GM23338 (cell line): ENCODE data around the gene CDIPT. TPM values are rescaled to one million over a fixed set of nuclear protein-coding genes. Genes with fewer than 3 reads are reported as not detected.

Experiments used
- ATAC-seq: fragments of 200-7000 bp; cut with Tn5 transposase; 3 replicates; pipeline ENCODE4 v1.9.1; 2020
- DNase-seq: peaks from one replicate; pipeline ENCODE4 v3.0.0-alpha.2; 2015; ENCODE audit warnings: low spot score
- H2AFZ ChIP-seq: fragments of 200-600 bp; sonication (generic); 2 replicates; pipeline ENCODE4 v1.8.0; 2016; ENCODE audit warnings: antibody characterized with exemption, mild to moderate bottlenecking, moderate library complexity
- H3F3A ChIP-seq: fragments of 200-600 bp; sonication (generic); replicated peaks from 2 replicates; pipeline ENCODE4 v1.8.0; 2017; ENCODE audit warnings: antibody characterized with exemption, mixed run types, low read depth
- H3K27ac ChIP-seq: fragments of 200-600 bp; sonication (generic); 2 replicates; pipeline ENCODE4 v1.6.1; 2016; ENCODE audit warnings: low read depth
- H3K27me3 ChIP-seq: fragments of 200-600 bp; sonication (generic); 2 replicates; pipeline ENCODE4 v1.8.0; 2016; ENCODE audit warnings: mild to moderate bottlenecking, mixed run types, moderate library complexity; ENCODE audit not compliant: insufficient read depth
- H3K36me3 ChIP-seq: fragments of 200-600 bp; sonication (generic); 2 replicates; pipeline ENCODE4 v1.8.0; 2016; ENCODE audit warnings: mild to moderate bottlenecking; ENCODE audit not compliant: insufficient read depth
- H3K4me1 ChIP-seq: fragments of 200-600 bp; sonication (generic); 2 replicates; pipeline ENCODE4 v1.8.0; 2016; ENCODE audit warnings: mild to moderate bottlenecking, moderate library complexity; ENCODE audit not compliant: insufficient read depth
- H3K4me2 ChIP-seq: fragments of 200-600 bp; sonication (generic); 2 replicates; pipeline ENCODE4 v1.7.1; 2017; ENCODE audit warnings: mixed run types
- H3K4me3 ChIP-seq: fragments of 200-600 bp; sonication (generic); 2 replicates; pipeline ENCODE4 v1.6.1; 2016; ENCODE audit warnings: mixed run types
- H3K79me2 ChIP-seq: fragments of 200-600 bp; sonication (generic); replicated peaks from 2 replicates; pipeline ENCODE4 v1.8.0; 2017; ENCODE audit warnings: mild to moderate bottlenecking; ENCODE audit not compliant: insufficient read depth
- H3K9me2 ChIP-seq: fragments of 200-600 bp; sonication (generic); 2 replicates; pipeline ENCODE4 v1.8.0; 2017; ENCODE audit not compliant: insufficient read depth
- H4K20me1 ChIP-seq: fragments of 200-600 bp; sonication (generic); replicated peaks from 2 replicates; pipeline ENCODE4 v1.8.0; 2017; ENCODE audit warnings: mild to moderate bottlenecking; ENCODE audit not compliant: insufficient read depth
- H3K27ac Mint-ChIP-seq: 2 replicates; pipeline ENCODE4 v1.8.0; 2020; ENCODE audit warnings: inconsistent platforms, mild to moderate bottlenecking, moderate library complexity, mixed read lengths
- H3K27me3 Mint-ChIP-seq: 3 replicates; pipeline ENCODE4 v1.8.0; 2022; ENCODE audit warnings: low read depth, mild to moderate bottlenecking, moderate library complexity, mixed read lengths, inconsistent platforms; ENCODE audit not compliant: insufficient read depth, poor library complexity
- H3K36me3 Mint-ChIP-seq: 3 replicates; pipeline ENCODE4 v1.8.0; 2021; ENCODE audit warnings: low read depth, mild to moderate bottlenecking, inconsistent platforms, moderate library complexity, mixed read lengths
- H3K4me1 Mint-ChIP-seq: 3 replicates; pipeline ENCODE4 v1.8.0; 2020; ENCODE audit warnings: mild to moderate bottlenecking, inconsistent platforms, mixed read lengths
- H3K4me3 Mint-ChIP-seq: 3 replicates; pipeline ENCODE4 v1.8.0; 2021; ENCODE audit warnings: moderate library complexity, mild to moderate bottlenecking, inconsistent platforms, mixed read lengths
- H3K9me3 Mint-ChIP-seq: 3 replicates; pipeline ENCODE4 v1.8.0; 2020; ENCODE audit warnings: moderate library complexity, mild to moderate bottlenecking, inconsistent platforms, mixed read lengths
- CREB1 ChIP-seq: fragments of 250-450 bp; sonication (Bioruptor Pico); IDR thresholded peaks from 2 replicates; pipeline ENCODE4 v1.5.0; 2020; ENCODE audit warnings: low read depth, mild to moderate bottlenecking, moderate library complexity
- CTCF ChIP-seq, 2 experiments: fragments of 200-600 bp in 1 of 2; sonication (generic) in 1 of 2; conservative IDR thresholded peaks; 2 replicates each; pipeline versions ENCODE4 v1.5.1 to v1.6.1; 2016 to 2017; ENCODE audit warnings: antibody characterized with exemption in 2 of 2, low read depth in 2 of 2, mild to moderate bottlenecking in 2 of 2, moderate library complexity in 1 of 2
- ETS1 ChIP-seq: IDR thresholded peaks from 2 replicates; pipeline ENCODE4 v1.6.1; 2016; ENCODE audit warnings: antibody characterized with exemption
- EZH2 ChIP-seq: fragments of 200-600 bp; sonication (generic); IDR thresholded peaks from one replicate; pipeline ENCODE4 v1.8.0; 2017; ENCODE audit warnings: antibody characterized with exemption, mild to moderate bottlenecking, low read depth; ENCODE audit not compliant: unreplicated experiment
- EZH2phosphoT487 ChIP-seq: fragments of 200-600 bp; sonication (generic); IDR thresholded peaks from one replicate; pipeline ENCODE4 v1.8.1; 2018; ENCODE audit warnings: antibody characterized with exemption; ENCODE audit not compliant: unreplicated experiment
- JUNB ChIP-seq: IDR thresholded peaks from one replicate; pipeline ENCODE4 v1.6.1; 2016; ENCODE audit warnings: antibody characterized with exemption; ENCODE audit not compliant: unreplicated experiment
- NANOG ChIP-seq: IDR thresholded peaks from 2 replicates; pipeline ENCODE4 v1.6.1; 2016; ENCODE audit warnings: antibody characterized with exemption, borderline replicate concordance
- POLR2AphosphoS5 ChIP-seq: IDR thresholded peaks from 2 replicates; pipeline ENCODE4 v1.6.1; 2016; ENCODE audit warnings: antibody characterized with exemption, low read depth
- REST ChIP-seq: IDR thresholded peaks from one replicate; pipeline ENCODE4 v1.6.1; 2018; ENCODE audit warnings: antibody characterized with exemption; ENCODE audit not compliant: unreplicated experiment
- STAT1 ChIP-seq: IDR thresholded peaks from one replicate; pipeline ENCODE4 v1.6.1; 2016; ENCODE audit warnings: antibody characterized with exemption; ENCODE audit not compliant: unreplicated experiment
- ZNF114 ChIP-seq: fragments of 250-450 bp; sonication (Bioruptor Pico); IDR thresholded peaks from 2 replicates; pipeline ENCODE4 v1.5.0; 2020; ENCODE audit warnings: mild to moderate bottlenecking, moderate library complexity
- ZNF331 ChIP-seq: fragments of 250-450 bp; sonication (Bioruptor Pico); IDR thresholded peaks from 2 replicates; pipeline ENCODE4 v1.5.0; 2020; ENCODE audit warnings: low read depth, mild to moderate bottlenecking, moderate library complexity
- ZNF462 ChIP-seq: fragments of 250-450 bp; sonication (Bioruptor Pico); IDR thresholded peaks from 2 replicates; pipeline ENCODE4 v1.5.0; 2020; ENCODE audit warnings: mild to moderate bottlenecking, moderate library complexity
- polyA plus RNA-seq: library from polyadenylated mRNA; unstranded; fragments of >200 nt; fragmentation: Nextera tagmentation; extraction: Ambion mirVana; gene quantifications from 2 replicates; pipeline ENCODE4 v1.2.1, GENCODE V29; 2016
- total RNA-seq: library from RNA; depleted of rRNA; stranded (reverse); fragments of >200 nt; shearing (Covaris generic); gene quantifications from 2 replicates; pipeline ENCODE4 v1.2.3, GENCODE V29; 2014

CDIPT gene
- total and polyA plus RNA-seq, 2 experiments from 2014 or later, result 36.2 to 78.1 TPM

- no peaks in the 10 kb centered on the region for H3K9me2 ChIP-seq
- Mint-ChIP-seq H3K36me3 (peaks cover 35% of the 10 kb centered on the region), H3K27ac (no peak within 1 kb of the TSS), H3K4me1 (peaks cover 34% of the 10 kb centered on the region), H3K27me3 (peaks cover 16% of the 10 kb centered on the region), H3K9me3 (peaks cover 4% of the 10 kb centered on the region; the same call in 1 of the 3 replicates), H3K4me3 (peak within 1 kb of the TSS; percentile 21; the same call in 2 of the 3 replicates)
- DNase-seq, result no peak
- no peak within 1 kb of the TSS for H3K4me2 ChIP-seq
- H3K36me3 ChIP-seq, result peaks cover 13% of the 10 kb centered on the region
- H3F3A ChIP-seq, result peaks cover 21% of the 10 kb centered on the region; the same call in 1 of the 2 replicates
- peaks cover 16% of the 10 kb centered on the region; the same call in 1 of the 2 replicates for H3K4me1 ChIP-seq
- ATAC-seq, result no peak
- peak within 1 kb of the TSS; percentile 55; the same call in 1 of the 2 replicates for H3K27ac ChIP-seq
- peaks cover 5% of the 10 kb centered on the region; the same call in 1 of the 2 replicates for H4K20me1 ChIP-seq
- no peak for TF ChIP-seq ZNF114
- no peak for TF ChIP-seq EZH2
- no peak for TF ChIP-seq REST
- no peak for TF ChIP-seq ZNF331 (CRISPR knock-in tag)
- no peak for TF ChIP-seq POLR2AphosphoS5
- no peak for TF ChIP-seq ZNF462 (CRISPR knock-in tag)
- no peak for TF ChIP-seq CREB1 (CRISPR knock-in tag)
- no peak for TF ChIP-seq EZH2phosphoT487
- no peak for TF ChIP-seq CTCF (conservative IDR thresholded peaks at IDR 0.05; ENCODE audit: low read depth in 2 of 2)
- no peak for TF ChIP-seq ETS1
- no peak for TF ChIP-seq NANOG
- TF ChIP-seq STAT1, result no peak
- no peak for TF ChIP-seq JUNB
- H3K79me2 ChIP-seq, result peaks cover 17% of the 10 kb centered on the region
- no peaks in the 10 kb centered on the region for H3K27me3 ChIP-seq
- H3K4me3 ChIP-seq, result no peak within 1 kb of the TSS
- H2AFZ ChIP-seq, result no peak within 1 kb of the TSS
Observed at GRCh38 chr16:29820271-29820701, 42.7 kb downstream of the CDIPT start, which contains the start of gene MVP. MVP (plus strand) TSS chr16:29820462; CDS start chr16:29830550, 10,088 bp downstream.
